Trophoblast cell (in vitro differentiated cells and primary cell): ENCODE results near the gene ERBB4.

ENCODE experiments used
- DNase-seq, 2 donors: peaks; one replicate each; pipeline ENCODE4 v3.0.0-alpha.2; 2016
- H2AFZ ChIP-seq: 2 replicates; pipeline ENCODE4 v1.6.1; 2013; ENCODE audit warnings: low read length, moderate library complexity, mild to moderate bottlenecking; ENCODE audit not compliant: insufficient read depth, poor library complexity
- H2AK5ac ChIP-seq: 2 replicates; pipeline ENCODE4 v1.6.1; 2013; ENCODE audit warnings: mild to moderate bottlenecking, low read length
- H2BK120ac ChIP-seq: 2 replicates; pipeline ENCODE4 v1.6.1; 2013; ENCODE audit warnings: low read length, mild to moderate bottlenecking, moderate library complexity; ENCODE audit not compliant: insufficient read depth, poor library complexity
- H2BK12ac ChIP-seq: 2 replicates; pipeline ENCODE4 v1.6.1; 2013; ENCODE audit warnings: mild to moderate bottlenecking, low read length, moderate library complexity
- H2BK5ac ChIP-seq: 2 replicates; pipeline ENCODE4 v1.6.1; 2013; ENCODE audit warnings: low read length, low read depth, moderate library complexity, mild to moderate bottlenecking; ENCODE audit not compliant: poor library complexity
- H3K14ac ChIP-seq: 2 replicates; pipeline ENCODE4 v1.6.1; 2013; ENCODE audit warnings: mild to moderate bottlenecking, low read length
- H3K18ac ChIP-seq: 2 replicates; pipeline ENCODE4 v1.6.1; 2013; ENCODE audit warnings: mild to moderate bottlenecking, low read length
- H3K23ac ChIP-seq: 2 replicates; pipeline ENCODE4 v1.6.1; 2013; ENCODE audit warnings: low read length
- H3K27ac ChIP-seq: 2 replicates; pipeline ENCODE4 v1.5.1; 2013; ENCODE audit warnings: low read depth, mild to moderate bottlenecking, inconsistent platforms, low read length, moderate library complexity
- H3K27me3 ChIP-seq: 2 replicates; pipeline ENCODE4 v1.6.1; 2013; ENCODE audit warnings: inconsistent platforms, mild to moderate bottlenecking, low read length, moderate library complexity; ENCODE audit not compliant: insufficient read depth
- H3K36me3 ChIP-seq, 2 experiments: 1 replicate in 1 of 2; 2 replicates in 1 of 2; pipeline ENCODE4 v1.6.1; 2013; ENCODE audit warnings: low read length in 2 of 2, mild to moderate bottlenecking in 2 of 2, moderate library complexity in 1 of 2; ENCODE audit not compliant: insufficient read depth in 2 of 2, control insufficient read depth in 1 of 2
- H3K4ac ChIP-seq: 2 replicates; pipeline ENCODE4 v1.6.1; 2013; ENCODE audit warnings: low read depth, mild to moderate bottlenecking, low read length, moderate library complexity
- H3K4me1 ChIP-seq, 2 experiments: 1 replicate in 1 of 2; 2 replicates in 1 of 2; pipeline ENCODE4 v1.6.1; 2013; ENCODE audit warnings: low read length in 2 of 2, mild to moderate bottlenecking in 2 of 2, moderate library complexity in 1 of 2; ENCODE audit not compliant: insufficient read depth in 2 of 2, control insufficient read depth in 1 of 2
- H3K4me2 ChIP-seq: 2 replicates; pipeline ENCODE4 v1.6.1; 2013; ENCODE audit warnings: inconsistent platforms, mild to moderate bottlenecking, low read length, moderate library complexity
- H3K4me3 ChIP-seq: 2 replicates; pipeline ENCODE4 v1.5.1; 2013; ENCODE audit warnings: mild to moderate bottlenecking, low read depth, low read length, inconsistent platforms
- H3K79me1 ChIP-seq: one replicate; pipeline ENCODE4 v1.6.1; 2013; ENCODE audit warnings: low read length
- H3K79me2 ChIP-seq: 2 replicates; pipeline ENCODE4 v1.6.1; 2013; ENCODE audit warnings: low read length, mild to moderate bottlenecking; ENCODE audit not compliant: control insufficient read depth, insufficient read depth, poor library complexity
- H3K9ac ChIP-seq: 2 replicates; pipeline ENCODE4 v1.6.1; 2013; ENCODE audit warnings: mild to moderate bottlenecking, low read length
- H3K9me3 ChIP-seq: 2 replicates; pipeline ENCODE4 v1.6.1; 2013; ENCODE audit warnings: low read depth, mild to moderate bottlenecking, control low read depth, inconsistent platforms, low read length; ENCODE audit not compliant: insufficient read depth
- H4K12ac ChIP-seq: 2 replicates; pipeline ENCODE4 v1.6.1; 2013; ENCODE audit warnings: low read depth, mild to moderate bottlenecking, low read length, moderate library complexity
- H4K8ac ChIP-seq: 2 replicates; pipeline ENCODE4 v1.6.1; 2013; ENCODE audit warnings: low read depth, mild to moderate bottlenecking, low read length, moderate library complexity
- H4K91ac ChIP-seq: one replicate; pipeline ENCODE4 v1.6.1; 2013; ENCODE audit warnings: low read depth, mild to moderate bottlenecking, low read length, moderate library complexity
- WGBS: extraction: QIAGEN DNeasy Blood & Tissue Kit; methylation state at CpG from one replicate; pipeline ENCODE4 v1.1.7; 2013; ENCODE audit warnings: missing lambda C conversion rate; ENCODE audit not compliant: insufficient read length, insufficient coverage; ENCODE audit errors: extremely low coverage; 5-methylcytosine and 5-hydroxymethylcytosine counted together

The ERBB4 gene

GRCh38 chr2:211957799-211958198, 580.8 kb downstream of the ERBB4 start:
- no peak overlapping the region for H3K14ac ChIP-seq
- no peak overlapping the region for H3K23ac ChIP-seq
- WGBS, result no CpG with 5 or more reads among the region's 1 CpG

DNA sequence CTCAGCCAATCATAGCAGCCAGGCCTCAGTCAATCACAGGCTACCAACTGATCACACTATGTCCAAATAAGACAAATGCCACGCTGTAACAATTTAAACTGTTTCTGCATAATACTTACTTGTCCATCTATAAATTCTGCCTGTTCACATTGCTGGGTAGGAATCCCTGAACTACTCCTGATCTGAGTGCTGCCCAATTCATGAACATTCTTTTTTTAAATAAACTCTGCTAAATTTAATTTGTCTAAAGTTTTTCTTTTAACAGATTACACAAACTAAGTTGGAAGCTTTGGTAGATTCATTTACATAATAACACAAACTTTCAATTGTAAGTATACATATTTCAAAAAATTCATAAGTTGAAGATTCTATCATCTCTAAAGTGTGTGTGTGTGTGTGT, 583.0 kb downstream of the ERBB4 start:
- Histone ChIP-seq H3K9ac (no peak overlapping the region), H4K12ac (no peak overlapping the region), H3K23ac (no peak overlapping the region), H3K18ac (no peak overlapping the region), H3K36me3 (no peaks in the 10 kb centered on the region), H3K79me2 (no peaks in the 10 kb centered on the region), H3K27me3 (no peaks in the 10 kb centered on the region), H2BK120ac (no peak overlapping the region), H3K4me2 (no peak overlapping the region), H3K4ac (no peak overlapping the region), H3K9me3 (no peaks in the 10 kb centered on the region), H4K91ac (no peak overlapping the region), H3K14ac (no peak overlapping the region), H3K4me1 (no peaks in the 10 kb centered on the region), H3K27ac (no peak overlapping the region), H2AFZ (no peak overlapping the region), H3K79me1 (no peaks in the 10 kb centered on the region), H2BK12ac (no peak overlapping the region), H3K4me3 (no peak overlapping the region), H2AK5ac (no peak overlapping the region), H2BK5ac (no peak overlapping the region), H4K8ac (no peak overlapping the region)
- no CpG with 5 or more reads among the region's 1 CpG for WGBS
- no peak for DNase-seq

More at GRCh38 chr2:211957799-211958198, 580.8 kb downstream of the ERBB4 start:
- Histone ChIP-seq H3K18ac (no peak overlapping the region), H4K12ac (no peak overlapping the region), H2AK5ac (no peak overlapping the region), H3K4ac (no peak overlapping the region), H3K79me1 (no peaks in the 10 kb centered on the region), H2BK5ac (no peak overlapping the region), H4K91ac (no peak overlapping the region), H4K8ac (no peak overlapping the region), H3K4me1 (no peaks in the 10 kb centered on the region), H3K9me3 (no peaks in the 10 kb centered on the region), H3K27ac (no peak overlapping the region), H3K4me3 (no peak overlapping the region), H3K79me2 (no peaks in the 10 kb centered on the region), H3K9ac (no peak overlapping the region), H2BK12ac (no peak overlapping the region), H2AFZ (no peak overlapping the region), H3K4me2 (no peak overlapping the region), H3K36me3 (no peaks in the 10 kb centered on the region), H2BK120ac (no peak overlapping the region), H3K27me3 (no peaks in the 10 kb centered on the region)
- no peak for DNase-seq

- no peak for DNase-seq
- no peak overlapping the region for H3K9ac ChIP-seq
- H3K79me2 ChIP-seq, result no peaks in the 10 kb centered on the region
- no peak overlapping the region for H3K27ac ChIP-seq
- no peaks in the 10 kb centered on the region for H3K79me1 ChIP-seq
- no peak overlapping the region for H2BK5ac ChIP-seq
- H2AFZ ChIP-seq, result no peak overlapping the region
- no peaks in the 10 kb centered on the region for H3K9me3 ChIP-seq
- H3K4ac ChIP-seq, result no peak overlapping the region
- H4K91ac ChIP-seq, result no peak overlapping the region
- no peak overlapping the region for H3K23ac ChIP-seq
- no peaks in the 10 kb centered on the region for H3K27me3 ChIP-seq
- no CpG with 5 or more reads among the region's 2 CpGs for WGBS
- H2AK5ac ChIP-seq, result no peak overlapping the region
- no peaks in the 10 kb centered on the region for H3K36me3 ChIP-seq
- H3K18ac ChIP-seq, result no peak overlapping the region
- no peak overlapping the region for H3K14ac ChIP-seq
- no peak overlapping the region for H2BK12ac ChIP-seq
- no peak overlapping the region for H3K4me2 ChIP-seq
- no peak overlapping the region for H3K4me3 ChIP-seq
- no peak overlapping the region for H2BK120ac ChIP-seq
- H3K4me1 ChIP-seq, result no peaks in the 10 kb centered on the region
- H4K8ac ChIP-seq, result no peak overlapping the region
- H4K12ac ChIP-seq, result no peak overlapping the region
Measured at GRCh38 chr2:211948932-211949331, 589.7 kb downstream of the ERBB4 start.

- Histone ChIP-seq H3K23ac (no peak overlapping the region), H3K4ac (no peak overlapping the region), H2AK5ac (no peak overlapping the region), H3K27ac (no peak overlapping the region), H3K4me2 (no peak overlapping the region), H2BK5ac (no peak overlapping the region), H2AFZ (no peak overlapping the region), H3K4me3 (no peak overlapping the region), H4K91ac (no peak overlapping the region), H3K36me3 (no peaks in the 10 kb centered on the region), H4K8ac (no peak overlapping the region), H3K9ac (no peak overlapping the region), H2BK12ac (no peak overlapping the region), H3K79me2 (no peaks in the 10 kb centered on the region), H3K4me1 (no peaks in the 10 kb centered on the region), H3K9me3 (no peaks in the 10 kb centered on the region), H2BK120ac (no peak overlapping the region), H3K18ac (no peak overlapping the region), H3K27me3 (no peaks in the 10 kb centered on the region), H3K79me1 (no peaks in the 10 kb centered on the region), H3K14ac (no peak overlapping the region), H4K12ac (no peak overlapping the region)
- WGBS, result no CpG with 5 or more reads among the region's 1 CpG
- no peak for DNase-seq
Measured at GRCh38 chr2:211946960-211947359, 591.6 kb downstream of the ERBB4 start.
